HG02588 (cell line): Measurements from ENCODE around the gene SHC4.

Experiments used
- ATAC-seq: cut with Tn5 transposase; IDR thresholded peaks from one replicate; pipeline ENCODE4 v1.9.1; 2021; ENCODE audit warnings: mild to moderate bottlenecking, moderate library complexity; ENCODE audit not compliant: unreplicated experiment

Gene SHC4

GRCh38 chr15:48968066-48968465 lies 4.3 kb upstream of the SHC4 start:
- no peak for ATAC-seq

- ATAC-seq = no peak
Measured at GRCh38 chr15:48967336-48967735, 3.6 kb upstream of the SHC4 start.

GRCh38 chr15:48966595-48967301 lies 3.0 kb upstream of the SHC4 start:
- peak; percentile 64 for ATAC-seq

GRCh38 chr15:48965972-48966371 lies 2.3 kb upstream of the SHC4 start:
- ATAC-seq = peak; percentile 72

- no peak for ATAC-seq
Measured at GRCh38 chr15:48964898-48965297, 1.2 kb upstream of the SHC4 start.

- ATAC-seq = no peak
Measured at GRCh38 chr15:48962662-48963523, 826 bp downstream of the SHC4 start.

GRCh38 chr15:48955967-48956366 lies 7.8 kb downstream of the SHC4 start:
- no peak for ATAC-seq

GRCh38 chr15:48955370-48955769 lies 8.3 kb downstream of the SHC4 start:
- no peak for ATAC-seq

GRCh38 chr15:48954538-48954937 lies 9.2 kb downstream of the SHC4 start:
- ATAC-seq = no peak

- no peak for ATAC-seq
Measured at GRCh38 chr15:48946840-48947187, 16.9 kb downstream of the SHC4 start.

GRCh38 chr15:48946074-48946839 lies 17.5 kb downstream of the SHC4 start:
- no peak for ATAC-seq

- no peak for ATAC-seq
Measured at GRCh38 chr15:48945386-48945785, 18.3 kb downstream of the SHC4 start.

- ATAC-seq = no peak
Measured at GRCh38 chr15:48941904-48942303, 21.8 kb downstream of the SHC4 start.

- ATAC-seq = peak; percentile 94
Measured at GRCh38 chr15:48940508-48940907, 23.2 kb downstream of the SHC4 start.

GRCh38 chr15:48939648-48940047 lies 24.1 kb downstream of the SHC4 start:
- no peak for ATAC-seq

- ATAC-seq = no peak
Measured at GRCh38 chr15:48937886-48938285, 25.8 kb downstream of the SHC4 start.

- no peak for ATAC-seq
Measured at GRCh38 chr15:48936666-48937065, 27.1 kb downstream of the SHC4 start.

GRCh38 chr15:48935236-48935635 lies 28.5 kb downstream of the SHC4 start:
- ATAC-seq = no peak

GRCh38 chr15:48930735-48931134 lies 33.0 kb downstream of the SHC4 start:
- no peak for ATAC-seq

- ATAC-seq = no peak
Measured at GRCh38 chr15:48929661-48930060, 34.1 kb downstream of the SHC4 start.

GRCh38 chr15:48928877-48929538 lies 34.7 kb downstream of the SHC4 start:
- ATAC-seq = no peak
